HepG2 (cell line): ENCODE measurements around the gene PIK3IP1. TPM values are rescaled to one million over a fixed set of nuclear protein-coding genes. Genes with fewer than 3 reads are reported as not detected.

Source experiments
- ATAC-seq: fragments of 200-7000 bp; cut with Tn5 transposase; 3 replicates; pipeline ENCODE4 v1.9.1; 2020; ENCODE audit warnings: mild to moderate bottlenecking, moderate library complexity
- BruUV-seq: library from RNA; stranded (reverse); fragments of 400-500 nt; replicated peaks from 2 replicates; lab custom pipeline; 2021; lab: Mats Ljungman, UMichigan
- CTCF ChIA-PET: fragments of 300-600 bp; formaldehyde crosslinking; extraction: SDS; loops from one replicate; lab custom pipeline; 2021; ENCODE audit warnings: low total read pairs, inconsistent platforms, low intra/inter-chr PET ratio; lab: Yijun Ruan, JAX
- POLR2A ChIA-PET: fragments of 350-600 bp; sonication (Branson Sonifier 250); formaldehyde crosslinking; loops from one replicate; lab custom pipeline; 2020; ENCODE audit warnings: antibody characterized with exemption, inconsistent platforms; lab: Yijun Ruan, JAX
- DNase-seq: peaks from one replicate; pipeline ENCODE4 v3.0.0-alpha.2; 2015; ENCODE audit warnings: low spot score
- FAIRE-seq: peaks from 3 replicates; lab custom pipeline; 2011; peaks lifted over from hg19 to GRCh38; lab: Jason Lieb, UNC
- H2AFZ ChIP-seq: one replicate; pipeline ENCODE4 v1.6.1; 2011; ENCODE audit warnings: low read length, inconsistent platforms
- H3K27ac ChIP-seq: fragments of 300-600 bp; 3 replicates; pipeline ENCODE4 v1.8.0; 2011; ENCODE audit warnings: mixed run types, mild to moderate bottlenecking, mixed read lengths, low read length, inconsistent platforms; ENCODE audit not compliant: insufficient read depth; ENCODE audit errors: extremely low read length
- H3K27me3 ChIP-seq, 2 experiments: fragments of 200-600 bp in 1 of 2; 2 replicates in 1 of 2; 3 replicates in 1 of 2; pipeline versions ENCODE4 v1.6.0 to v1.8.0; 2011; ENCODE audit warnings: low read length in 2 of 2, mild to moderate bottlenecking in 2 of 2, moderate library complexity in 2 of 2, inconsistent platforms in 1 of 2; ENCODE audit not compliant: insufficient read depth in 2 of 2, control insufficient read depth in 1 of 2
- H3K36me3 ChIP-seq, 2 experiments: fragments of 200-600 bp in 1 of 2; replicated peaks in 1 of 2; 2 replicates in 1 of 2; 3 replicates in 1 of 2; pipeline versions ENCODE4 v1.5.1 to v1.8.0; 2011; ENCODE audit warnings: low read length in 2 of 2, inconsistent platforms in 1 of 2; ENCODE audit not compliant: insufficient read depth in 2 of 2, control insufficient read depth in 1 of 2
- H3K4me1 ChIP-seq: 2 replicates; pipeline ENCODE4 v1.5.1; 2012; ENCODE audit warnings: low read length, inconsistent platforms; ENCODE audit not compliant: insufficient read depth
- H3K4me2 ChIP-seq: 2 replicates; pipeline ENCODE4 v1.6.0; 2011; ENCODE audit warnings: low read depth, low read length, inconsistent platforms
- H3K4me3 ChIP-seq, 3 experiments: fragments of 200-600 bp in 1 of 3; sonication (generic), shearing (Covaris generic) in 1 of 3; replicated peaks in 1 of 3; 2 replicates each; pipeline ENCODE4 v1.5.1; 2011 to 2016; ENCODE audit warnings: low read length in 3 of 3, inconsistent platforms in 2 of 3, low read depth in 2 of 3, mild to moderate bottlenecking in 2 of 3, control low read depth in 1 of 3, mixed read lengths in 1 of 3; ENCODE audit not compliant: insufficient read depth in 1 of 3
- H3K79me2 ChIP-seq: one replicate; pipeline ENCODE4 v1.6.1; 2011; ENCODE audit warnings: low read length, inconsistent platforms; ENCODE audit not compliant: insufficient read depth
- H3K9ac ChIP-seq: 2 replicates; pipeline ENCODE4 v1.6.0; 2011; ENCODE audit warnings: mild to moderate bottlenecking, low read depth, low read length, inconsistent platforms; ENCODE audit not compliant: insufficient read depth
- H3K9me3 ChIP-seq: 2 replicates; pipeline ENCODE4 v1.5.1; 2012; ENCODE audit warnings: mild to moderate bottlenecking, low read length
- H4K20me1 ChIP-seq: 2 replicates; pipeline ENCODE4 v1.6.0; 2011; ENCODE audit warnings: inconsistent platforms, mild to moderate bottlenecking, low read length, moderate library complexity; ENCODE audit not compliant: insufficient read depth
- CC2D1A ChIP-seq: sonication (generic); formaldehyde crosslinking; IDR thresholded peaks from 2 replicates; pipeline ENCODE4 v1.8.1; 2023; ENCODE audit warnings: mild to moderate bottlenecking, missing genetic modification reagents
- CENPBD1 ChIP-seq: sonication (generic); formaldehyde crosslinking; IDR thresholded peaks from 2 replicates; pipeline ENCODE4 v1.8.0; 2022; ENCODE audit warnings: missing genetic modification reagents, low read depth, mild to moderate bottlenecking, borderline replicate concordance
- CENPT ChIP-seq: sonication (generic); formaldehyde crosslinking; IDR thresholded peaks from 2 replicates; pipeline ENCODE4 v1.8.0; 2022; ENCODE audit warnings: low read depth, mild to moderate bottlenecking, moderate library complexity, missing genetic modification reagents
- HNF4G ChIP-seq, 2 experiments: sonication (generic) in 1 of 2; formaldehyde crosslinking in 1 of 2; IDR thresholded peaks; 2 replicates each; pipeline versions ENCODE4 v1.4.0 to v1.6.1; 2011 to 2020; ENCODE audit warnings: borderline replicate concordance in 2 of 2, low read depth in 2 of 2, mild to moderate bottlenecking in 2 of 2, low read length in 1 of 2, missing genetic modification reagents in 1 of 2, moderate library complexity in 1 of 2
- IRX3 ChIP-seq: sonication (generic); formaldehyde crosslinking; IDR thresholded peaks from 2 replicates; pipeline ENCODE4 v1.8.1; 2023; ENCODE audit warnings: mild to moderate bottlenecking, low read depth, missing genetic modification reagents, borderline replicate concordance
- JUNB ChIP-seq: sonication (generic); formaldehyde crosslinking; IDR thresholded peaks from 2 replicates; pipeline ENCODE4 v1.8.0; 2022; ENCODE audit warnings: missing genetic modification reagents, mild to moderate bottlenecking, borderline replicate concordance
- KAT8 ChIP-seq: IDR thresholded peaks from 2 replicates; pipeline ENCODE4 v1.6.1; 2016; ENCODE audit warnings: missing genetic modification reagents, missing compliant biosample characterization
- KLF16 ChIP-seq, 2 experiments: sonication (generic) in 1 of 2; formaldehyde crosslinking in 1 of 2; IDR thresholded peaks; 2 replicates each; pipeline versions ENCODE4 v1.6.1 to v1.8.0; 2016 to 2023; ENCODE audit warnings: missing genetic modification reagents in 2 of 2, missing compliant biosample characterization in 1 of 2
- NR0B2 ChIP-seq: sonication (generic); formaldehyde crosslinking; IDR thresholded peaks from 2 replicates; pipeline ENCODE4 v1.4.0; 2020; ENCODE audit warnings: mild to moderate bottlenecking, missing genetic modification reagents
- NR2C2 ChIP-seq: sonication (generic); formaldehyde crosslinking; IDR thresholded peaks from 2 replicates; pipeline ENCODE4 v1.4.0; 2020; ENCODE audit warnings: missing genetic modification reagents, mild to moderate bottlenecking, moderate library complexity, borderline replicate concordance
- STAG1 ChIP-seq: sonication (generic); formaldehyde crosslinking; IDR thresholded peaks from 2 replicates; pipeline ENCODE4 v1.4.0; 2020; ENCODE audit warnings: missing genetic modification reagents
- ZNF761 ChIP-seq: sonication (generic); formaldehyde crosslinking; conservative IDR thresholded peaks from 2 replicates; pipeline ENCODE4 v1.4.0; 2020; ENCODE audit warnings: mild to moderate bottlenecking, missing genetic modification reagents
- WGBS: methylation state at CpG from one replicate; pipeline ENCODE4 v1.1.6; 2017; ENCODE audit warnings: low lambda C conversion rate; 5-methylcytosine and 5-hydroxymethylcytosine counted together
- in situ Hi-C: cut with HindIII; loops from 2 replicates; pipeline ENCODE4 v1.10.0; 2017; ENCODE audit warnings: low pct_unique_long_range_greater_than_20kb; ENCODE audit not compliant: extremely low pct_ligation_motif_present
- intact Hi-C: fragments of 100-400 bp; cut with micrococcal nuclease; formaldehyde crosslinking; loops from one replicate; pipeline ENCODE4 v1.10.0; 2022; ENCODE audit not compliant: unreplicated experiment
- polyA plus RNA-seq, 8 experiments: library from polyadenylated mRNA; depleted of rRNA in 3 of 8; stranded (reverse) in 7 of 8; unstranded in 1 of 8; fragments of >200 nt; fragmentation: Illumina TruSeq in 4 of 8; extraction: Trizol in 4 of 8; gene quantifications; 2 replicates each; pipeline versions ENCODE4 v1.2.1 to v1.2.3, GENCODE V29; 2011 to 2016; ENCODE audit warnings: low read depth in 4 of 8, missing spikeins in 1 of 8, mixed read lengths in 1 of 8; ENCODE audit not compliant: insufficient read depth in 1 of 8
- total RNA-seq, 5 experiments: library from RNA; depleted of rRNA; stranded (reverse); fragments of >200 nt; fragmentation: Illumina TruSeq; extraction: Trizol; gene quantifications; 2 replicates each; pipeline ENCODE4 v1.2.3, GENCODE V29; 2016; ENCODE audit warnings: low read depth in 1 of 5
- TF ChIP-seq, protein P1 (sequence below): sonication (generic); formaldehyde crosslinking; conservative IDR thresholded peaks from 2 replicates; pipeline ENCODE4 v1.4.0; 2020; ENCODE audit warnings: mild to moderate bottlenecking, missing genetic modification reagents, moderate library complexity

PIK3IP1 gene
- total and polyA plus RNA-seq, 2 of the 13 experiments (the other 11 are each of a cell fraction or from before 2014, with no cell fraction given) = 1.3 to 2.5 TPM

DNA sequence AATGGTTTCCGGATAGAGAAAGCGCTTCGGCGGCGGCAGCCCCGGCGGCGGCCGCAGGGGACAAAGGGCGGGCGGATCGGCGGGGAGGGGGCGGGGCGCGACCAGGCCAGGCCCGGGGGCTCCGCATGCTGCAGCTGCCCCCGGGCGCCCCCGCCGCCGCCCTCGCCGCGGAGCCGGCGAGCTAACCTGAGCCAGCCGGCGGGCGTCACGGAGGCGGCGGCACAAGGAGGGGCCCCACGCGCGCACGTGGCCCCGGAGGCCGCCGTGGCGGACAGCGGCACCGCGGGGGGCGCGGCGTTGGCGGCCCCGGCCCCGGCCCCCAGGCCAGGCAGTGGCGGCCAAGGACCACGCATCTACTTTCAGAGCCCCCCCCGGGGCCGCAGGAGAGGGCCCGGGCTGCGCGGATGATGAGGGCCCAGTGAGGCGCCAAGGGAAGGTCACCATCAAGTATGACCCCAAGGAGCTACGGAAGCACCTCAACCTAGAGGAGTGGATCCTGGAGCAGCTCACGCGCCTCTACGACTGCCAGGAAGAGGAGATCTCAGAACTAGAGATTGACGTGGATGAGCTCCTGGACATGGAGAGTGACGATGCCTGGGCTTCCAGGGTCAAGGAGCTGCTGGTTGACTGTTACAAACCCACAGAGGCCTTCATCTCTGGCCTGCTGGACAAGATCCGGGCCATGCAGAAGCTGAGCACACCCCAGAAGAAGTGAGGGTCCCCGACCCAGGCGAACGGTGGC lies 15.7 kb downstream of the PIK3IP1 start (continued):
- no peak for TF ChIP-seq NR0B2 (CRISPR knock-in tag)
- no peak for TF ChIP-seq CENPT (CRISPR knock-in tag)
- TF ChIP-seq, all 625 proteins: peak for 0

GRCh38 chr22:31275576-31275975 lies 16.7 kb downstream of the PIK3IP1 start:
- Histone ChIP-seq H3K27ac (no peak overlapping the region), H3K9ac (no peak overlapping the region), H3K4me1 (peaks cover 14% of the 10 kb centered on the region), H2AFZ (no peak overlapping the region), H3K9me3 (no peaks in the 10 kb centered on the region), H4K20me1 (peaks cover 4% of the 10 kb centered on the region; the same call in 1 of the 2 replicates), H3K36me3 (peaks cover 30 to 65% of the 10 kb centered on the region in 2 experiments), H3K79me2 (no peaks in the 10 kb centered on the region), H3K4me3 (no peak overlapping the region), H3K27me3 (no peaks in the 10 kb centered on the region), H3K4me2 (no peak overlapping the region)
- no TSS peak for BruUV-seq
- POLR2A ChIA-PET = no interaction called here
- no peak for TF ChIP-seq STAG1
- no peak for TF ChIP-seq CENPBD1 (CRISPR knock-in tag)
- TF ChIP-seq IRX3 (CRISPR knock-in tag) = no peak
- no peak for TF ChIP-seq JUNB (CRISPR knock-in tag)
- TF ChIP-seq KLF16 (CRISPR knock-in tag; IDR thresholded peaks at IDR 0.05) = no peak
- no peak for TF ChIP-seq ZNF761 (CRISPR knock-in tag)
- TF ChIP-seq, protein P1, sequence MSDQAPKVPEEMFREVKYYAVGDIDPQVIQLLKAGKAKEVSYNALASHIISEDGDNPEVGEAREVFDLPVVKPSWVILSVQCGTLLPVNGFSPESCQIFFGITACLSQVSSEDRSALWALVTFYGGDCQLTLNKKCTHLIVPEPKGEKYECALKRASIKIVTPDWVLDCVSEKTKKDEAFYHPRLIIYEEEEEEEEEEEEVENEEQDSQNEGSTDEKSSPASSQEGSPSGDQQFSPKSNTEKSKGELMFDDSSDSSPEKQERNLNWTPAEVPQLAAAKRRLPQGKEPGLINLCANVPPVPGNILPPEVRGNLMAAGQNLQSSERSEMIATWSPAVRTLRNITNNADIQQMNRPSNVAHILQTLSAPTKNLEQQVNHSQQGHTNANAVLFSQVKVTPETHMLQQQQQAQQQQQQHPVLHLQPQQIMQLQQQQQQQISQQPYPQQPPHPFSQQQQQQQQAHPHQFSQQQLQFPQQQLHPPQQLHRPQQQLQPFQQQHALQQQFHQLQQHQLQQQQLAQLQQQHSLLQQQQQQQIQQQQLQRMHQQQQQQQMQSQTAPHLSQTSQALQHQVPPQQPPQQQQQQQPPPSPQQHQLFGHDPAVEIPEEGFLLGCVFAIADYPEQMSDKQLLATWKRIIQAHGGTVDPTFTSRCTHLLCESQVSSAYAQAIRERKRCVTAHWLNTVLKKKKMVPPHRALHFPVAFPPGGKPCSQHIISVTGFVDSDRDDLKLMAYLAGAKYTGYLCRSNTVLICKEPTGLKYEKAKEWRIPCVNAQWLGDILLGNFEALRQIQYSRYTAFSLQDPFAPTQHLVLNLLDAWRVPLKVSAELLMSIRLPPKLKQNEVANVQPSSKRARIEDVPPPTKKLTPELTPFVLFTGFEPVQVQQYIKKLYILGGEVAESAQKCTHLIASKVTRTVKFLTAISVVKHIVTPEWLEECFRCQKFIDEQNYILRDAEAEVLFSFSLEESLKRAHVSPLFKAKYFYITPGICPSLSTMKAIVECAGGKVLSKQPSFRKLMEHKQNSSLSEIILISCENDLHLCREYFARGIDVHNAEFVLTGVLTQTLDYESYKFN (CRISPR knock-in tag) = no peak
- no peak for TF ChIP-seq NR2C2 (CRISPR knock-in tag)
- no peak for TF ChIP-seq KAT8 (CRISPR knock-in tag)
- no peak for TF ChIP-seq CC2D1A (CRISPR knock-in tag)
- TF ChIP-seq HNF4G (IDR thresholded peaks at IDR 0.05; ENCODE audit: borderline replicate concordance, low read depth, low read length) = no peak
- TF ChIP-seq HNF4G (CRISPR knock-in tag; IDR thresholded peaks at IDR 0.05; ENCODE audit: borderline replicate concordance, low read depth) = no peak
- DNase-seq = no peak
- CTCF ChIA-PET = no interaction called here
- intact Hi-C loops = no loop called here
- no peak for FAIRE-seq
- no peak for ATAC-seq
- WGBS = 78% methylated on average over 5 of the region's 5 CpGs
- in situ Hi-C loops = no loop called here
